HCT116 (cell line): ENCODE measurements around the gene RBBP8. TPM values are rescaled to one million over a fixed set of nuclear protein-coding genes. Genes with fewer than 3 reads are reported as not detected.

Source experiments
- ATAC-seq: fragments of 200-7000 bp; cut with Tn5 transposase; 2 replicates; pipeline ENCODE4 v1.9.1; 2020; ENCODE audit warnings: mild to moderate bottlenecking, moderate library complexity
- BruUV-seq: library from RNA; stranded (reverse); fragments of 400-500 nt; replicated peaks from 2 replicates; lab custom pipeline; 2021; lab: Mats Ljungman, UMichigan
- CTCF ChIA-PET: fragments of 300-600 bp; sonication (Branson Sonifier 250); formaldehyde crosslinking; loops from one replicate; lab custom pipeline; 2021; ENCODE audit warnings: antibody characterized with exemption; lab: Charles Lee
- POLR2A ChIA-PET: fragments of 300-600, 350-600 bp; sonication (Branson Sonifier 250); formaldehyde crosslinking; loops from one replicate; lab custom pipeline; 2021; ENCODE audit warnings: antibody characterized with exemption; lab: Charles Lee
- RAD21 ChIA-PET, 2 experiments: fragments of 300-600 bp; sonication (Branson Sonifier 250); formaldehyde crosslinking; loops; one replicate each; lab custom pipeline; 2023; ENCODE audit warnings: low total read pairs in 2 of 2; ENCODE audit not compliant: uncharacterized antibody in 2 of 2, unreplicated experiment in 2 of 2, low non-redundant PET in 1 of 2; lab: Charles Lee
- DNase-seq: peaks from one replicate; pipeline ENCODE4 v3.0.0-alpha.2; 2010; ENCODE audit warnings: low read depth, low spot score
- H2AFZ ChIP-seq: fragments of 200-600 bp; shearing (Covaris generic), sonication (generic); 2 replicates; pipeline ENCODE4 v1.6.1; 2017; ENCODE audit warnings: low read depth, mixed run types, mixed read lengths, antibody characterized with exemption, low read length; ENCODE audit not compliant: poor library complexity, severe bottlenecking
- H3K27ac ChIP-seq: 2 replicates; pipeline ENCODE4 v1.5.1; 2012; ENCODE audit warnings: low read depth, low read length
- H3K27me3 ChIP-seq: fragments of 200-600 bp; sonication (generic); 2 replicates; pipeline ENCODE4 v1.6.1; 2016; ENCODE audit warnings: mixed run types, low read length, mixed read lengths; ENCODE audit not compliant: insufficient read depth
- H3K36me3 ChIP-seq, 2 experiments: fragments of 200-500 bp in 1 of 2; fragments of 200-600 bp in 1 of 2; sonication (Bioruptor generic) in 1 of 2; sonication (generic) in 1 of 2; 2 replicates each; pipeline versions ENCODE4 v1.5.1 to v1.6.1; 2014 to 2016; ENCODE audit warnings: low read length in 2 of 2, inconsistent platforms in 1 of 2, mixed read lengths in 1 of 2, mixed run types in 1 of 2; ENCODE audit not compliant: insufficient read depth in 2 of 2, control insufficient read depth in 1 of 2
- H3K4me1 ChIP-seq, 2 experiments: fragments of 200-600 bp in 1 of 2; sonication (generic) in 1 of 2; 2 replicates each; pipeline versions ENCODE4 v1.5.1 to v1.6.1; 2012 to 2017; ENCODE audit warnings: low read length in 2 of 2, inconsistent platforms in 1 of 2, mild to moderate bottlenecking in 1 of 2, mixed read lengths in 1 of 2, mixed run types in 1 of 2, moderate library complexity in 1 of 2; ENCODE audit not compliant: insufficient read depth in 2 of 2, control insufficient read depth in 1 of 2
- H3K4me2 ChIP-seq: fragments of 200-600 bp; sonication (generic); 2 replicates; pipeline ENCODE4 v1.6.1; 2017; ENCODE audit warnings: mixed run types, low read length, mixed read lengths
- H3K4me3 ChIP-seq, 2 experiments: fragments of 200-600 bp in 1 of 2; sonication (generic) in 1 of 2; replicated peaks in 1 of 2; 2 replicates each; pipeline ENCODE4 v1.5.1; 2011 to 2016; ENCODE audit warnings: low read length in 2 of 2, control low read depth in 1 of 2, low read depth in 1 of 2, mild to moderate bottlenecking in 1 of 2, mixed read lengths in 1 of 2, mixed run types in 1 of 2
- H3K79me2 ChIP-seq: fragments of 200-600 bp; sonication (generic); 2 replicates; pipeline ENCODE4 v1.6.1; 2017; ENCODE audit warnings: mild to moderate bottlenecking, mixed run types, low read length, moderate library complexity, mixed read lengths; ENCODE audit not compliant: insufficient read depth
- H3K9ac ChIP-seq: fragments of 200-600 bp; sonication (generic); 2 replicates; pipeline ENCODE4 v1.6.1; 2016; ENCODE audit warnings: low read length, mixed read lengths
- H3K9me2 ChIP-seq: fragments of 200-600 bp; sonication (generic), shearing (Covaris generic); 2 replicates; pipeline ENCODE4 v1.6.1; 2017; ENCODE audit warnings: mixed run types, mild to moderate bottlenecking, moderate library complexity; ENCODE audit not compliant: insufficient read depth
- H3K9me3 ChIP-seq, 2 experiments: fragments of 200-500 bp in 1 of 2; fragments of 200-600 bp in 1 of 2; sonication (Bioruptor generic) in 1 of 2; sonication (generic) in 1 of 2; 2 replicates each; pipeline ENCODE4 v1.6.1; 2014 to 2017; ENCODE audit warnings: low read length in 2 of 2, mixed read lengths in 2 of 2, inconsistent platforms in 1 of 2, low read depth in 1 of 2, mild to moderate bottlenecking in 1 of 2, mixed run types in 1 of 2, moderate library complexity in 1 of 2; ENCODE audit not compliant: control insufficient read depth in 1 of 2, insufficient read depth in 1 of 2
- H4K20me1 ChIP-seq: fragments of 200-600 bp; sonication (generic), shearing (Covaris generic); 2 replicates; pipeline ENCODE4 v1.6.1; 2017; ENCODE audit warnings: mixed run types, mild to moderate bottlenecking, moderate library complexity; ENCODE audit not compliant: insufficient read depth
- CBX3 ChIP-seq: IDR thresholded peaks from 2 replicates; pipeline ENCODE4 v1.6.1; 2012; ENCODE audit warnings: low read depth
- EGR1 ChIP-seq: IDR thresholded peaks from 2 replicates; pipeline ENCODE4 v1.6.1; 2012; ENCODE audit warnings: low read depth
- JUND ChIP-seq: IDR thresholded peaks from 2 replicates; pipeline ENCODE4 v1.6.1; 2012
- POLR2A ChIP-seq: IDR thresholded peaks from 2 replicates; pipeline ENCODE4 v1.7.0; 2011; ENCODE audit warnings: borderline replicate concordance; ENCODE audit not compliant: insufficient read depth, insufficient read length; ENCODE audit errors: extremely low read depth
- SIN3A ChIP-seq: IDR thresholded peaks from 2 replicates; pipeline ENCODE4 v1.6.1; 2012; ENCODE audit warnings: low read depth
- SP1 ChIP-seq: IDR thresholded peaks from 2 replicates; pipeline ENCODE4 v1.6.1; 2012; ENCODE audit warnings: low read depth
- TCF7L2 ChIP-seq: IDR thresholded peaks from 2 replicates; pipeline ENCODE4 v1.7.0; 2011; ENCODE audit warnings: borderline replicate concordance, inconsistent platforms; ENCODE audit not compliant: insufficient read depth, insufficient read length; ENCODE audit errors: extremely low read depth
- intact Hi-C: fragments of 100-400 bp; cut with micrococcal nuclease; formaldehyde crosslinking; loops from 2 replicates; pipeline ENCODE4 v1.10.0; 2022
- total RNA-seq: library from RNA; stranded (reverse); gene quantifications from one replicate; pipeline ENCODE4 v1.2.1, GENCODE V29; 2021; ENCODE audit not compliant: unreplicated experiment
- TF ChIP-seq, protein P1 (sequence below): IDR thresholded peaks from 2 replicates; pipeline ENCODE4 v1.6.1; 2012
- TF ChIP-seq, protein P2 (sequence below): IDR thresholded peaks from 2 replicates; pipeline ENCODE4 v1.6.1; 2012
- TF ChIP-seq, protein P3 (sequence below): IDR thresholded peaks from 2 replicates; pipeline ENCODE4 v1.6.1; 2011; ENCODE audit warnings: mild to moderate bottlenecking, low read length, moderate library complexity; ENCODE audit not compliant: insufficient replicate concordance; ENCODE audit errors: extremely low read depth

Gene RBBP8
- total RNA-seq, 1 experiment from 2014 or later, result 66.6 TPM

DNA sequence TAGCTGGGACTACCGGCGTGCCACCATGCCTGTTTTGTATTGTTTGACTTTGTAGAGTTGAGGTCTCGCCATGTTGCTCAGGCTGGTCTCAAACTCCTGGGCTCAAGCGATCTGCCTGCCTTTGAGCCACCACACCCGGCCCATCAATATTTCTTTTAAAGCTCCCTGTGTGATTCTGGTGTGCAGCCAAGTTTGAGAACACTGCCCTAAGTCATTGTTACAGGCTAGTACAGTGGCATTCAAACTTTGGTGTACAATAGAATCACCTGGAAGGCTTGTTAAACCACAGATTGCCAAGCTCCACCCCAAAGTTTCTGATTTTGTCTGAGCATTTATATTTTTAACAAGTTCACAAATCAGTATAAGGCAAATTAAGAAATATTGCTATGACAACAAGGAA lies 99.9 kb downstream of the RBBP8 start:
- no peak for TF ChIP-seq SP1
- TF ChIP-seq, protein P1, sequence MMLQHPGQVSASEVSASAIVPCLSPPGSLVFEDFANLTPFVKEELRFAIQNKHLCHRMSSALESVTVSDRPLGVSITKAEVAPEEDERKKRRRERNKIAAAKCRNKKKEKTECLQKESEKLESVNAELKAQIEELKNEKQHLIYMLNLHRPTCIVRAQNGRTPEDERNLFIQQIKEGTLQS, result no peak
- TF ChIP-seq, protein P2, sequence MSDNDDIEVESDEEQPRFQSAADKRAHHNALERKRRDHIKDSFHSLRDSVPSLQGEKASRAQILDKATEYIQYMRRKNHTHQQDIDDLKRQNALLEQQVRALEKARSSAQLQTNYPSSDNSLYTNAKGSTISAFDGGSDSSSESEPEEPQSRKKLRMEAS, result no peak
- TF ChIP-seq JUND, result no peak
- no peak for TF ChIP-seq SIN3A
- TF ChIP-seq EGR1, result no peak
- TF ChIP-seq TCF7L2, result no peak
- TF ChIP-seq, protein P3, sequence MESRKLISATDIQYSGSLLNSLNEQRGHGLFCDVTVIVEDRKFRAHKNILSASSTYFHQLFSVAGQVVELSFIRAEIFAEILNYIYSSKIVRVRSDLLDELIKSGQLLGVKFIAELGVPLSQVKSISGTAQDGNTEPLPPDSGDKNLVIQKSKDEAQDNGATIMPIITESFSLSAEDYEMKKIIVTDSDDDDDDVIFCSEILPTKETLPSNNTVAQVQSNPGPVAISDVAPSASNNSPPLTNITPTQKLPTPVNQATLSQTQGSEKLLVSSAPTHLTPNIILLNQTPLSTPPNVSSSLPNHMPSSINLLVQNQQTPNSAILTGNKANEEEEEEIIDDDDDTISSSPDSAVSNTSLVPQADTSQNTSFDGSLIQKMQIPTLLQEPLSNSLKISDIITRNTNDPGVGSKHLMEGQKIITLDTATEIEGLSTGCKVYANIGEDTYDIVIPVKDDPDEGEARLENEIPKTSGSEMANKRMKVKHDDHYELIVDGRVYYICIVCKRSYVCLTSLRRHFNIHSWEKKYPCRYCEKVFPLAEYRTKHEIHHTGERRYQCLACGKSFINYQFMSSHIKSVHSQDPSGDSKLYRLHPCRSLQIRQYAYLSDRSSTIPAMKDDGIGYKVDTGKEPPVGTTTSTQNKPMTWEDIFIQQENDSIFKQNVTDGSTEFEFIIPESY, result no peak
- TF ChIP-seq POLR2A, result no peak
- no peak for TF ChIP-seq CBX3
- Histone ChIP-seq H2AFZ (no peak overlapping the region), H3K36me3 (0 out of 4 replicates have a peak, but pooled peaks cover 0 to 4% of the 10 kb centered on the region in 2 experiments), H3K27me3 (no peaks in the 10 kb centered on the region), H3K9me3 (no peaks in the 10 kb centered on the region), H3K9ac (no peak overlapping the region), H3K27ac (no peak overlapping the region), H3K4me3 (no peak overlapping the region), H4K20me1 (no peaks in the 10 kb centered on the region), H3K4me2 (no peak overlapping the region), H3K79me2 (no peaks in the 10 kb centered on the region), H3K9me2 (no peaks in the 10 kb centered on the region), H3K4me1 (peaks cover 3 to 16% of the 10 kb centered on the region in 2 experiments; a peak in 3 of 4 replicates)
- POLR2A ChIA-PET, result no interaction called here
- DNase-seq (no peak), ATAC-seq (no peak)
- RAD21 ChIA-PET, result no interaction called here
- CTCF ChIA-PET, result interaction anchor here (1.1 to 2.7 kb wide), 4 partner anchors 98 to 670 kb away, joined by 3 to 13 read pairs (median 3); no protein-coding TSS in a partner anchor
- intact Hi-C loops, result loop anchor here (5.0 kb wide), 1 partner anchor 344 kb away; no protein-coding TSS in a partner anchor
- no TSS peak for BruUV-seq
